Endodermal cell (in vitro differentiated cells): ENCODE results near the gene MKLN1. TPM values are rescaled to one million over a fixed set of nuclear protein-coding genes. Genes with fewer than 3 reads are reported as not detected.
A peak's percentile ranks its signal among the peaks of the same experiment; 100 is the strongest.
"Not testable (repeated sequence)": the region's sequence is repeated elsewhere in the genome, so short reads cannot be mapped to it uniquely, and the experiment has no call there.

ENCODE experiments used
- DNase-seq: peaks from one replicate; pipeline ENCODE4 v3.0.0-alpha.2; 2017
- H3K27ac ChIP-seq: 2 replicates; pipeline ENCODE4 v1.5.1; 2013; ENCODE audit warnings: mild to moderate bottlenecking, low read depth, low read length, moderate library complexity
- H3K27me3 ChIP-seq: 2 replicates; pipeline ENCODE4 v1.6.1; 2013; ENCODE audit warnings: mild to moderate bottlenecking, low read length, moderate library complexity; ENCODE audit not compliant: insufficient read depth, control insufficient read depth, poor library complexity, severe bottlenecking
- H3K36me3 ChIP-seq: 2 replicates; pipeline ENCODE4 v1.7.0; 2013; ENCODE audit warnings: mild to moderate bottlenecking, low read length, moderate library complexity; ENCODE audit not compliant: control insufficient read depth, insufficient read depth
- H3K4me1 ChIP-seq: one replicate; pipeline ENCODE4 v1.7.0; 2013; ENCODE audit warnings: low read length; ENCODE audit not compliant: control insufficient read depth, insufficient read depth
- H3K4me3 ChIP-seq: 2 replicates; pipeline ENCODE4 v1.5.1; 2013; ENCODE audit warnings: mild to moderate bottlenecking, low read length, moderate library complexity
- H3K9ac ChIP-seq: 2 replicates; pipeline ENCODE4 v1.6.1; 2013; ENCODE audit warnings: mild to moderate bottlenecking, low read length, moderate library complexity; ENCODE audit not compliant: poor library complexity, severe bottlenecking; ENCODE audit errors: extremely low read depth
- H3K9me3 ChIP-seq: 2 replicates; pipeline ENCODE4 v1.6.1; 2013; ENCODE audit warnings: mild to moderate bottlenecking, low read length, moderate library complexity; ENCODE audit not compliant: control insufficient read depth
- H3K27ac Mint-ChIP-seq: 2 replicates; pipeline ENCODE4 v1.8.0; 2020; ENCODE audit warnings: mixed read lengths
- H3K27me3 Mint-ChIP-seq: 2 replicates; pipeline ENCODE4 v1.8.0; 2021; ENCODE audit warnings: mild to moderate bottlenecking, mixed read lengths; ENCODE audit not compliant: insufficient read depth
- H3K36me3 Mint-ChIP-seq: 2 replicates; pipeline ENCODE4 v1.8.0; 2020; ENCODE audit warnings: low read depth, mixed read lengths
- H3K4me1 Mint-ChIP-seq: 2 replicates; pipeline ENCODE4 v1.8.0; 2020; ENCODE audit warnings: mixed read lengths
- H3K4me3 Mint-ChIP-seq: 2 replicates; pipeline ENCODE4 v1.8.0; 2020; ENCODE audit warnings: mild to moderate bottlenecking, moderate library complexity, mixed read lengths
- H3K9me3 Mint-ChIP-seq: 2 replicates; pipeline ENCODE4 v1.8.0; 2020; ENCODE audit warnings: mild to moderate bottlenecking, mixed read lengths
- CTCF ChIP-seq: fragments of 200-600 bp; sonication (generic); conservative IDR thresholded peaks from 2 replicates; pipeline ENCODE4 v1.5.0; 2021; ENCODE audit warnings: antibody characterized with exemption, mild to moderate bottlenecking
- WGBS, 2 experiments: methylation state at CpG; one replicate each; pipeline versions ENCODE4 v1.1.5 to v1.1.7; 2013; ENCODE audit warnings: missing lambda C conversion rate in 2 of 2, mixed read lengths in 1 of 2; ENCODE audit not compliant: insufficient coverage in 1 of 2, insufficient read length in 1 of 2; 5-methylcytosine and 5-hydroxymethylcytosine counted together
- total RNA-seq, 2 donors: library from RNA; stranded (reverse); fragmentation: NEBNext Ultra II Directional in 1 of 2; extraction: Animal tissue kit (Norgen Biotek cat#: 25700) in 1 of 2; gene quantifications; 2 replicates in 1 of 2; 3 replicates in 1 of 2; pipeline ENCODE4 v1.2.1, GENCODE V29; 2021

Gene MKLN1
- total RNA-seq, 2 donors from 2014 or later: 69.3 to 71.8 TPM

- H3K9me3 ChIP-seq: no peaks in the 10 kb centered on the region
- Mint-ChIP-seq H3K9me3 (no peaks in the 10 kb centered on the region), H3K4me3 (no peak overlapping the region), H3K36me3 (peaks cover 67% of the 10 kb centered on the region), H3K27me3 (no peaks in the 10 kb centered on the region), H3K27ac (peak overlapping the region; percentile 10), H3K4me1 (peaks cover 27% of the 10 kb centered on the region)
- 94 to 96% methylated on average over 11 to 15 of the region's 15 CpGs for WGBS, 2 experiments
- H3K36me3 ChIP-seq: peaks cover 84% of the 10 kb centered on the region
- no peak for TF ChIP-seq CTCF
- no peak overlapping the region for H3K9ac ChIP-seq
- no peak for DNase-seq
- no peak overlapping the region for H3K27ac ChIP-seq
- no peak overlapping the region for H3K4me3 ChIP-seq
- H3K4me1 ChIP-seq: peaks cover 10% of the 10 kb centered on the region
- no peaks in the 10 kb centered on the region for H3K27me3 ChIP-seq
Observed at GRCh38 chr7:131511774-131512535, 184.3 kb downstream of the MKLN1 start.

DNA sequence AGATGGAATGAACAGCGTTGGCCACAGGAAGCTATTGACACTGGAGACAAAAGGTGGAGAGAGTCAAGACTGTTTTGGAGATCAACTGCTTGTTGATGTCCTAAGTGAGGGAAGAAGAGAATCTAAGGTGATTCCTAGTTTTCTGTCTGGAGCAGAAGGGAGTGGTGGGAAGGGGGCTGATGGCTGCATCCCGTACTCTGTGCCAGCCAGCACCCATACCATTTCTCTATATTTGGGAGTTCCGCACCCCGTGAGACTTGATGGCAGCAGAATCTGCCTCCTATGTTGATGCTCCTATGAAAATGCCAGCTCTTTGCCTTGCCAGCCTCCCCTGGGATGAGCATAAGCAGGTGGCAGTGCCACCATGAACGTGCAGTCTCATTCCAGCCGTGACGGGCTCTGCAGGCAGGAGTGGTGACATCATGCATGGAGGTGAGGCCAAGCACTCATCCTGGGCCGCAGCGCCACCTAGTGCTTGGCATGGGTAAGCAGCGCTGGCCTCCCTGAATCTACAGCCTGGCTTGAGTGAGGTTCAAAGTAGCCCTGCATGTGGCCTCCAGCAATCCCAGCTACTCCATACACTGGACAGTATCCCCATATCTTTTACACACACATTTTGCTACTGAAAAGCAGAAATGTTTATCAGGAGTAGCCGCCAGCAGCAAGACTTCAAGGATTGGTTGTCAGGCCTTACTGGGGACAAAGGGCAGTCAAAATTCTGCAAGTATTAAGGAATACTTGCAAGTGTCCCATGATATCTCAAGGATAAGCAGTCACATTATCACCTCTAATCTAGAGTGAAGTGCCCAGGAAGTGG lies 185.8 kb downstream of the MKLN1 start:
- Mint-ChIP-seq H3K27me3 (no peaks in the 10 kb centered on the region), H3K4me1 (peaks cover 29% of the 10 kb centered on the region), H3K27ac (peak overlapping the region; percentile 98), H3K9me3 (no peaks in the 10 kb centered on the region), H3K4me3 (no peak overlapping the region), H3K36me3 (peaks cover 67% of the 10 kb centered on the region)
- peak; percentile 98 for TF ChIP-seq CTCF
- no peaks in the 10 kb centered on the region for H3K27me3 ChIP-seq
- WGBS, 2 experiments: 36 to 46% methylated on average over 4 to 11 of the region's 11 CpGs
- H3K4me3 ChIP-seq: no peak overlapping the region
- no peaks in the 10 kb centered on the region for H3K9me3 ChIP-seq
- peaks cover 10% of the 10 kb centered on the region for H3K4me1 ChIP-seq
- peaks cover 84% of the 10 kb centered on the region for H3K36me3 ChIP-seq
- H3K27ac ChIP-seq: no peak overlapping the region
- peak; percentile 97 for DNase-seq
- no peak overlapping the region for H3K9ac ChIP-seq

DNA sequence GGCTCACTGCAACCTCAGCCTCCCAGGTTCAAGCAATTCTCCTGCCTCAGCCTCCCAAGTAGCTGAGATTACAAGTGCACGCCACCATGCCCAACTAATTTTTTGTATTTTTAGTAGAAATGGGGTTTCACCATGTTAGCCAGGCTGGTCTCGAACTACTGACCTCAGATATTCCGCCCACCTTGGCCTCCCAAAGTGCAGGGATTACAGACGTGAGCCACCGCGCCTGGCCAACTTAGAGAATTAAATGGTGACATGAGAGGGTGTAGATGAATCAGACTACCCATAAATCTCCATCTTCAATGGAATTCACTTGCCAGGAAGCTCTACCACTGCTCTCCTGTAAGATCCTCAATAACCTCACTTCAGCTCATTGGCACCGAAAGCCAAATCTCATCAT lies 187.8 kb downstream of the MKLN1 start:
- H3K27me3 ChIP-seq, H3K27ac ChIP-seq, H3K9me3 Mint-ChIP-seq, H3K9me3 ChIP-seq, H3K4me3 ChIP-seq, H3K4me3 Mint-ChIP-seq, H3K27me3 Mint-ChIP-seq, H3K4me1 ChIP-seq, DNase-seq, H3K9ac ChIP-seq: not testable (repeated sequence)
- H3K36me3 Mint-ChIP-seq: peaks cover 61% of the 10 kb centered on the region
- H3K27ac Mint-ChIP-seq: peak overlapping the region; percentile 50
- WGBS, 2 experiments: 93 to 100% methylated on average over 1 to 7 of the region's 7 CpGs
- peaks cover 80% of the 10 kb centered on the region for H3K36me3 ChIP-seq
- H3K4me1 Mint-ChIP-seq: peaks cover 41% of the 10 kb centered on the region
